HG02938 (cell line): ENCODE measurements around the gene TFDP1.

ENCODE experiments used
- ATAC-seq: cut with Tn5 transposase; IDR thresholded peaks from one replicate; pipeline ENCODE4 v1.9.1; 2021; ENCODE audit warnings: mild to moderate bottlenecking, moderate library complexity; ENCODE audit not compliant: unreplicated experiment

The TFDP1 gene

GRCh38 chr13:113628291-113629270 lies 44.0 kb downstream of the TFDP1 start:
- no peak for ATAC-seq

GRCh38 chr13:113629866-113630265 lies 45.3 kb downstream of the TFDP1 start:
- no peak for ATAC-seq

GRCh38 chr13:113630296-113630695 lies 45.7 kb downstream of the TFDP1 start:
- ATAC-seq = no peak

- no peak for ATAC-seq
Observed at GRCh38 chr13:113630804-113631203, 46.3 kb downstream of the TFDP1 start.

- no peak for ATAC-seq
Observed at GRCh38 chr13:113631341-113632095, 47.0 kb downstream of the TFDP1 start.

GRCh38 chr13:113632706-113633484 lies 48.3 kb downstream of the TFDP1 start:
- ATAC-seq = no peak

GRCh38 chr13:113633485-113633873 lies 48.9 kb downstream of the TFDP1 start:
- ATAC-seq = no peak

- no peak for ATAC-seq
Observed at GRCh38 chr13:113634279-113635047, 49.9 kb downstream of the TFDP1 start.

- ATAC-seq = no peak
Observed at GRCh38 chr13:113635048-113635420, 50.5 kb downstream of the TFDP1 start.

GRCh38 chr13:113635709-113636108 lies 51.2 kb downstream of the TFDP1 start:
- ATAC-seq = no peak

- no peak for ATAC-seq
Observed at GRCh38 chr13:113636266-113636963, 51.9 kb downstream of the TFDP1 start.

- no peak for ATAC-seq
Observed at GRCh38 chr13:113637262-113638160, 53.0 kb downstream of the TFDP1 start.

- ATAC-seq = no peak
Observed at GRCh38 chr13:113638173-113638746, 53.7 kb downstream of the TFDP1 start.

GRCh38 chr13:113638806-113639205 lies 54.3 kb downstream of the TFDP1 start:
- ATAC-seq = no peak

- no peak for ATAC-seq
Observed at GRCh38 chr13:113639616-113640262, 55.2 kb downstream of the TFDP1 start.

- no peak for ATAC-seq
Observed at GRCh38 chr13:113641426-113641825, 56.9 kb downstream of the TFDP1 start.

- no peak for ATAC-seq
Observed at GRCh38 chr13:113642563-113642962, 58.0 kb downstream of the TFDP1 start.

GRCh38 chr13:113643593-113643992 lies 59.0 kb downstream of the TFDP1 start:
- no peak for ATAC-seq
